Hepatic stellate cell (primary cell): Measurements from ENCODE around the gene TPD52L1.
"Not testable (repeated sequence)": the region's sequence is repeated elsewhere in the genome, so short reads cannot be mapped to it uniquely, and the experiment has no call there.

Experiments
- DNase-seq: peaks from one replicate; pipeline ENCODE4 v3.0.0; 2011; ENCODE audit warnings: low spot score

TPD52L1 gene, protein sequence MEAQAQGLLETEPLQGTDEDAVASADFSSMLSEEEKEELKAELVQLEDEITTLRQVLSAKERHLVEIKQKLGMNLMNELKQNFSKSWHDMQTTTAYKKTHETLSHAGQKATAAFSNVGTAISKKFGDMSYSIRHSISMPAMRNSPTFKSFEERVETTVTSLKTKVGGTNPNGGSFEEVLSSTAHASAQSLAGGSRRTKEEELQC

DNA sequence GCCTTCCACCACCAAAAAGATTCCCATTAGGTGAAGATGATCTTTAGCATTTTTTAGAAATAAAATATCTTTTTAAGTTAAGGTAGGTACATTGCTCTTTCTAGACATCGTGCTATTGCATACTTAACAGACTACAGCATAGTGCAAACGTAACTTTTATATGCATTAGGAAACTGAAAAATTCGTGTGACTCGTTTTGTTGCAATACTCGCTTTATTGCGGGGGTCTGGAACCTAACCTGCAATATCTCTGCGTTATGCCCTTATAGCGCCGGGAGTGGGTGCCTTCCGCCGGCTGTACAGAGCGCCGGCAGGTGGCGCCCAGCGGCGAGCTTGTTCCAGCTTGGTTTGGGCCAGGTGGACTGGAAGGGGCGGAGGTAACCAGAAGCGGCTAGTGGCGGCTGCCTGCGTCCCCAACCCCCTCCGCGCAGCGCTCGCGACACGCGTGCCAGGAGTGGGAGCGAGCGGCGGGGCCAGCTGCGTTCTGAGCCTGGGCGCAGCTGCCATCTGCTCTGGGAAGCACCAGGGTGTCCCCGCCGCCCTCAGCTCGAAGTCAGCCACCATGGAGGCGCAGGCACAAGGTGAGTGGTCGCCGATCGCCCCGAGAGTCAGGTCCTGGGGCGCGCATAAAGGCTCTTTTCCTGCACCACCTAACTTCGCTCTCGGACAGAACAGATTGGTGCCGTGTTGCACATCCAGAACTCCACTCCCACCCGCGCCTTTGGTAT, at the start of gene TPD52L1:
TPD52L1 (plus strand) TSS at position 383 of the 727 bp plus-strand sequence; CDS start at position 562, 179 bp downstream.
- peak; percentile 63 for DNase-seq

DNA sequence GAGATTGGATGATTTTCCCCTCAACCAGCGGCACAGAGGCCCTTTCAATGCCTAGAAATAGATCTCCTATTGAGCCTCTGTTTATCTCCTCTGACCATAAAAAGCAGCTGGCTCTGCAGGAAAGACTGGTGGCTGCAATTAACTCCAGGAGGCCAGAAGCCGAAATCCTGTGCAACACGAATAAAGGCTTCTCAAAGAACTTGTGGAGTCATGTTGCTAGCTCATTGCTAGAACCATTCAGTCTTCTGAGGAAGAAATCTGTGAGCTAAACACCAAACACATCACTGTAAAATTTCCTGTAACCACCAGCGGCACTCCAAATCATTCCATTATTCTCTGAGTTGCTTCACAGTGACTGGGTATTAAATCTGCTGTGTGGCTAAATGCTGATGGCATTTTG, 49.1 kb upstream of the TPD52L1 start:
- no peak for DNase-seq

DNA sequence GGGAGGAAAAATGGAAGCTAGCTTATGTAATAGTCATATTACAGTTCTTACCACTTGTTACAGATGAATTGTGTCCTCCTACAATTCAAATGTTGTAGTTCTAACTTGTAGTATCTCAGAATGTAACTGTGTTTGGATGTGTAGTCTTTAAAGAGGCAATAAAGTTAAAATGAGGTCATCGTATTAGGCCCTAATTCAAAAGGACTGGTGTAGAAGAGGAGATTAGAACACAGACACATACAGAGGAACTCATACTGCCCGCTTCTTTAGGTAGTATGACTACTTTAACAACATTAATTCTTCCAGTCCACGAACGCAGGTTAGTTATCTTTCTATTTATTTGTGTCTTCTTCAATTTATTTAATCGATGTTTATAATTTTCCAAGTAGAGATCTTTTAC, 46.5 kb upstream of the TPD52L1 start:
- DNase-seq, result no peak

DNA sequence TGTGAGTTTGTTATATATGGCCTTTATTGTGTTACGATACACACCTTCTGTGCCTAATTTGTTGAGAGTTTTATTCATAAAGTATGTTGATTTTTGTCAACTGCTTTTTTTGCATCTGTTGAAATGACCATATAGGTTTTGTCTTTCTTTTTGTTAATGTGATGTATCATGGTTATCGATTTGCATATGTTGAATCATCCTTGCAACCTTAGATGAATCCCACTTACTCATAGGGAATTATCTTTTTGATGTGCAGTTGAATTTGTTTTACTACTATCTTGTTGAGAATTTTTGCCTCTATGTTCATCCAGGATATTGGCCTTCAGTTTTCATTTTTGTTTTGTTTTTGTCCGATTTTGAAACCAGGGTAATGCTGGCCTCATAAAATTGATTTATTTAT, 45.7 kb upstream of the TPD52L1 start:
- DNase-seq, result no peak

DNA sequence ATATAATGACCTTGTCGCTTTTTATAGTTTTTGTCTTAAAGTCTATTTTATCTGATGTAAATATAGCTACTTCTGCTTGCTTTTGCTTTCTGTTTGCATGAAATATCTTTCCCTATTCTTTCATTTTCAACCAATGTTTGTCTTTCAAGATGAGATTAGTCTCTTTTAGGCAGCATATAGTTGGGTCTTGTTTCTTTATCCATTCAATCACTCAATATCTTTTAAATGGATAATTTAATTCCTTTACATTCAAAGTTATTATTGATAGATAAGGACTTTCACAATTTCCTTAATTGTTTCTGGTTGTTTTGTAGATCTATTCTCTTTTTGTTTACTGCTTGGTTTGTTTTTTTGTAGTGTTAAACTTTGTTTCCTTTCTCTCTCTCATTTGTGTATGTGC, 43.5 kb upstream of the TPD52L1 start:
- DNase-seq, result no peak

DNA sequence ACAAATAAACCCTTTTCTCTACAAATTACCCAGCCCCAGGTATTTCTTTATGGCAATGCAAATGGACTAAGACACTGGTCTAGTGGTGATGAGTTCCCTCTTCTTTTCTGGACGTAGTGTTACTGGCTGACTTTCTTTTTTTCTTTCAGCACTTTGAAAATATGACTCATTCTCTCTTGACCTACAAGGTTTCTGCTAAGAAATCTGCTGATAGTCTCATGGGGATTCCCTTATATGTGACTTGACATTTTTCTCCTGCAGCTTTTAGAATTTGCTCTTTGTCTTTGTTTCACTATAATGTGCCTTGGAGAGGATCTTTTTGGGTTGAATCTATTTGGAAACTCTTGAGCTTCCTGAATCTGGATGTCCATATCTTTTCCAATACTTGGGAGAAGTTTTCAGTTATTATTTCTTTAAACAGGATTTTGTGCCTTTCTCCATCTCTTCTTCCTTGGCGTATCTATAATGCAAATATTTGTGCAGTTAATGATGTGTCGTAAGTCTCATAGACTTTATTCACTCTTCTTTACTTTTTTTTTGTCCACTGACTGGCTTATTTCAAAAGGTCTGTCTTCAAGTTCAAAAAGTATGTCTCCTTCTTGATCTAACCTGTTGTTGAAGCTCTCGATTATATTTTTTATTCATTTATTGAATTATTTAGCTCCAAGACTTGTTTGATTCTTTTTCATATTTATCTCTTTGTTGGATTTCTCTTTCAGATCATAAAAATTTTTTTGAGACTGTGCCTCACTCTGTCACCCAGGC, 42.2 kb upstream of the TPD52L1 start:
- DNase-seq, result no peak

DNA sequence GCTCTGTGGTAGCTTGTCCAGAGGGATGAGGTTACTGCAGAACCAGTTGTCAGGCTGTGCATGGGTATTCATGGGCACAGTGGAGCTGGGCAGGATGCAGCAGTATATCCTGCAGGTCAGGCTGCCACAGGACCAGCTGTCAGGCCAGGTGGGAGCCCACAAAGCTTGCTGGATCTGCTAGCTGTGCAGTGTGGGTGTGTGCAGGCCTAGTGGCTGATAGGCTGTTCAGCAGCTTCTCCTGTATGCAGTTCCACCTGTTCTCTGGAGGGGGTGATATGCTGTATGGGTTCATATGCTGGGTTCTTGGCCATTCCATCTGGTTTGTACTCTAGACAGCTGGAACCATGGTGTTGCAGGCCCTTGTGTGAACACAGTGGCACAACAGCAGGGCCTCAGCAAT, 40.6 kb upstream of the TPD52L1 start:
- DNase-seq, result no peak

DNA sequence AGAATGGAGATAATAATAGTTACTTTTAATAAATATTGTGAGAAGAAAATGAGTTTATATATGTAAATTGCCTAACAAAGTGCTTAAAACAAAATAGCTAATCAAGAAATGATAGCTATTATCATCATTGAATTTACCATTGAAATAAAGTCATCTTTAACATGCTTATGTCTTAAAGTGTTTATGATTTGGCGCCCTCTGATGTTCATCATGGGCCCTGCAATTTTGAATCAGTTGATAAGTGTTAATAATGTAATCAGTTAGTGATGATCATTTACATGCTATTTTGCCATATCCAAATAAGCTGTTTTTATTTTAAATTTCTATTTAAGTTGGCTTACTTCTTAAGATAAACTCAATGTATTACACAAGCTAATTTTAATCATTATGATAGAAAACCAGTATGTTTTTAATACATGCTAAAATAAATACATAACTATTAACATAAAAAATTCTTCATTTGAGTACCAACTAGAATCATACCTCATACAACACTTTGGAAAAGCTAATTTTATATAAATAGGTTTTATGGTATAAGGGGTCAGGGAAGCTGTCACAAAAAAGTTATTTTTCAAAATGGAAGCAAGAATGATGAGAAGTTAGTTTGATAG, 39.2 kb upstream of the TPD52L1 start:
- no peak for DNase-seq

DNA sequence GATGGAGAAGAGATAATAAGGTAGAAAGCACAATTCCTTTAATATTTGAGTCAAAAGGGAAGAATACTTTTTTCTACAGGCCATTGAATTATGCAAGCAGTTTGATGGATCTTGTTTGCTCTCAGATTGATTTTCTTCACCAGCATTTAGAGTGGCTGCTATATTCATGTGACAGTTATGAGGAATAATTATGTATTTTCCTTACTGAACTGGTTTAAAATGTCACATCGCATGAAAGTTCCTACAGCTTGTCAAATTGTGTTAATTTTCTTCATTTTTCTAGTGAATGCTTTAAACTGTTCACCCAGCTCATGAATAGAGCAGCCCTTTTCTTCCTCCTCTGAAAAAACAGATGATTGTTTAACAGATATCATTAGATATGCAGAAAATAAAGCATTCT, 37.4 kb upstream of the TPD52L1 start:
- DNase-seq, result no peak

DNA sequence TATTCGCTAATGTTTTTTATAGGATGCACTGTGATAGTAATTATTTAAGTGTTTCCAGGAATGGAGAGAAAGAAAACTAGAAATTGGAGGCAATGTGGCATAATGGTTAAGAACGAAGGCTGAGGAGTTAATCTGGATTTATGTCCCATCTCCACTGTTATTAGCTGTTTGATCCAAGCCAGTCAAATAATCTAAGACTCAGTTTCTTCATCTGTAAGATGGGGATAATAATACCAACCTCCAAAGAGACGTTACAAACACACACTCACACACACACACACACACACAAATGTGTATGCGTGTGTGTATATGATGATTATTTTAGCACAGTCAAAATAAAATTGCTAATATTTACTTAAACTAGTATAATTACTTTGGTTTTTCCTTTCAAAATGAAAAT, 36.9 kb upstream of the TPD52L1 start:
- no peak for DNase-seq

DNA sequence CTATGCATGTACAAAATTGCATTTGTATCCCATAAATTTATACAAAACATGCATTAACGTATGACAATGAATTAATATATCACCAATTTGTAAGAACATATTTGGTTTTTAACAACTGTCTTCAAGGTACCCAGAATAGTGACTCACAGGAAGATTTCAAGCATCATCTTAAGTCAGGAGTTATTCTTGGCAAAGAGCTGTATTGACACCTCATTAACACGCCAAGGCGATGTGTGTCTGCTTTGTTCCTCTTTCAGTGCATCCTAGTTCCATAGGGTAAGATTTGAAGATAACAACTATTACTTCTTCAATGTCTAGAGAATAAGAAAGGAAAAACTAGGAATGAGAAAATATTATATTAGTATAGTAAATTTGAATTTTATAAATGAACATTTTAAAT, 35.8 kb upstream of the TPD52L1 start:
- DNase-seq, result no peak

DNA sequence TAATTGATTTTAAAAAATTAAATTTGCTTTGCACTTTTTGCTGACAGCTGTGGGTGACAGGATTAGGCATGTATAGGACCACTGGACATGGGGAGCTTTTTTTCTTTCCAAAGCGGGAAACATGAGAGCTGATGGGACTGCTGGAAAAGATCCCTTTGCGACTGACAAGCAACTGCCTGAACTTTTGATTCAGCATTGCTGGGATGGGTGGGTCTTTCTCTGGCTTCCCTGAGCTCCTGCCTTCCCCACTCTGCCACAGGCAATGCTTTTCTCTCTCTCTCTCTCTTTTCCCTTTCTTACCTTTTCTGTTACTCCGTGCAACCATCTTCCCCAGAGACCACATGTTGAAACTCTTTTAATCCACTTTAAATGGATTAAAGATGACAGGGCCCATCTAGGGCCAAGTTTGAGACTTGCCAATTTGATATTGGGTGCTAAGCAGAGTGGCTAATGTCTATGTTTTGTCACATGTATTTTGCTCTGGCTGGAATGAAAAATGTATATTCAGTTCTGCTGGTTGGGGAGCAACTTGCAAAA, 33.5 kb upstream of the TPD52L1 start:
- DNase-seq, result no peak

DNA sequence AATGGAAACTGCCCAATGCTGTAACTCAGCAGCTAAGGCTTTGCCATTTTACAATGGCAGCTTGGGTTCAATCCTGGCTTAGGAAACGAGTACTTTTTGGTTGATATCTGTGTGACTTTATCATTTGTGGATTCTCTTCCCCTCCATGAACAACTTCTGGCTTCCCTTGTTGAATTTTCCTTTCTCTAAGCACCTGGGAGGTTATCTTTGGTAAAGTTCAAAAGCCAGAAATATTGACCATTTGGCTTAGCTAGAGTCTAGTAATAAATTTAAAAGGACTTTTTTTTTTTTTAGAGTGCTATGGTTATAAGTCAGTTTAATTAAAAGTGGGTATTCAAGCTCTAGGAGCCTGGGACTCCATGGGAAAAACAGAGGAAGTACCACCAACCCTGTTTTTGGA, 31.7 kb upstream of the TPD52L1 start:
- DNase-seq, result no peak

DNA sequence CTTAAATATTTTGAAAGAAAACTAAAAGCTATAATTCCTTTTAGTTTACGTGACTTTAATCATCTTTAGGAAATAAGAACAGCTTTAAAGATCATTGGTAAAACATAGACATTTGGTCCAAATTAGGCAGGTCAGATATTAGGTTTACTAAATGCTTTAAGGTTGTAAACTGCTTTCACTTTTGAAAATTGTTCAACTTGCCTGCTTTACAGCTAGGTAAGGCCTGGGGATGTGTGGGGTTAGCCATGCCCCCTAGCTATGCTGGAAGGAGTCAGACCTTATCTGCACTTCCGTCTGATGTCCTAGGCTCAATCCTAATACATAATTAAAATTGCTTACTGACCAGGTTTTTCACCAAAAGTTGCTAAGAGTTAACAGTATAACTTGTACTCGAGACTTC, 30.5 kb upstream of the TPD52L1 start:
- DNase-seq, result no peak

DNA sequence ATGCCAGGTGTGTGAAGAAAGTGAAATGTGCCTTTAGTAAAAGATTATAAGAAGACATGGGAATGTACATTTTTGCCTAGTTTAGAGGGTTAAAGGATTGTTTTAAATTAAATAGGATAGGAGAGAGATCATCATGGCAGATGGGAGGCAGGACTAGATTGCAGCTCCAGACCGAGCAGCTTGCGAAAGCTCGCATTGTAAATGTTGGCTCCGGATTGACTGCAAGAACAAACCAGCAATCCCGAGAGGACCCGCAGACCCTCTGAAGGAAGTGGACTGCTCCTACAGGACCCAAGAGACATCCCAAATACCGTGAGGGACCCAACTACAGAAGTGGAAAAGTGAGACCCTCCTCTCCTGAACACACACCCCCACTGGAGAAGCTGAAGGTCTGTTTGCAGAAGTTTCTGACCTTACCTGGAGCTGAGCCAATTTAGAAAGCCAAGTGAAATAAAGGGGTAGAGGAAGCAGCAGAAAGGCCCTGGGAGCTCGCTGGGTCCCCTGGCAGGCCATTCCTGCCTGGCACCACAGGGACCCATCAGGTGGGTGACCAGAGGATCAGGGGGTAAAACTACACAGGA, 30.0 kb upstream of the TPD52L1 start:
- DNase-seq, result no peak

DNA sequence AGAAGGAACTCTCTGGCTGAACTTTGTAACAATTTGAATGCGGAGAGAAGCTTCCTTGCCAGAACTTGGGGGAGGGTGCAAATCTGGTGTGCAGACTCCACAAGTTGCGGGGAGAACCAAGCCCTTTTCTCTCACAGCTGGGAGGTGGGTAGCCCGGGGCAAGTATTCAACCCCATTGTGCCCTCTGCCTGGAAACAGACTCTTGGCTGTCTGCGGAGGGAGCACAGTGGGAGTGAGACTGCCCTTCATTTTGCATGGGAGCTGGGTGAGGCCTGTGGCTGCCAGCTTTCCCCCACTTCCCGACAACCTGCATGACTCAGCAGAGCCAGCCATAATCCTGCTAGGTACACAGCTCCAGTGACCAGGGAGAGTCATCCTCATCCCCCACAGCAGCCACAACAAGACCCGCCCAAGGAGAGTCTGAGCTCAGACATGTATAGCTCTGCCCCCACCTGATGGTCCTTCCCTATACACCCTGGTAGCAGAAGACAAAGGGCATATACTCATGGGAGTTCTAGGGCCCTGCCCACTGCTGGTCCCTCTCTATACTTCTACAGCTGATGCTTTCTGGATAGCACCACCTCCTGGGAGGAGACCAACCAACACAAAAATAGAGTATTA, 29.4 kb upstream of the TPD52L1 start:
- no peak for DNase-seq

DNA sequence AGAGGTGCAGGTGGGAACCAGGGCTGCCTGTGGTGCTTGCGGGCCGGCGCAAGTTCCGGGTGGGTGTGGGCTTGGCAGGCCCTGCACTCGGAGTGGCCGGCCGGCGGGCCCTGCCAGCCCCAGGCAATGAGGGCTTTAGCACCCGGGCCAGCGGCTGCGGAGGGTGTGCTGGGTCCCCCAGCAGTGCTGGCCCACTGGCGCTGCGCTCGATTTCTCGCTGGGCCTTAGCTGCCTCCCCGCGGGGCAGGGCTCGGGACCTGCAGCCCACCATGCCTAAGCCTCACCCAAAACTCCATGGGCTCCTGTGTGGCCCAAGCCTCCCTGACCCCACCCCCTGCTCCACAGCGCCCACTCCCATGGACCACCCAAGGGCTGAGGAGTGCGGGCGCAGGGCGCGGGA, 27.7 kb upstream of the TPD52L1 start:
- DNase-seq, result not testable (repeated sequence)

DNA sequence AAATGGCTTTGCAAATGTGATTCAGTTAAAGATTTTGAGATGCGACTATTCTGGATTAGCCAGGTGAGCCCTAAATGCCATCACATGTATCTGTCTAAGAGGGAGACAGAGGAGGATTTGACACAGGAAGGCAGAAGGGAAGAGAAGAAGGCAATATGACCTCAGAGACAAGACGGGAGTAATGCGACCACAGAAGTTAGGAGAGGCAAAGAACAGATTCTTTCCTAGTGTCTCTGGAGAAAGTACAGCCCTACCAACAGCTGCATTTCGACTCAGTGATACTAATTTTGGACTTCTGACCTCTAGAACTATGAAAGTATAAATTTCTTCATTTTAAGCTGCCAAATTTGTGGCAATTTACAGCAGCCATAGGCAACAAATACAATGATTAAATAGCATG, 24.2 kb upstream of the TPD52L1 start:
- no peak for DNase-seq

DNA sequence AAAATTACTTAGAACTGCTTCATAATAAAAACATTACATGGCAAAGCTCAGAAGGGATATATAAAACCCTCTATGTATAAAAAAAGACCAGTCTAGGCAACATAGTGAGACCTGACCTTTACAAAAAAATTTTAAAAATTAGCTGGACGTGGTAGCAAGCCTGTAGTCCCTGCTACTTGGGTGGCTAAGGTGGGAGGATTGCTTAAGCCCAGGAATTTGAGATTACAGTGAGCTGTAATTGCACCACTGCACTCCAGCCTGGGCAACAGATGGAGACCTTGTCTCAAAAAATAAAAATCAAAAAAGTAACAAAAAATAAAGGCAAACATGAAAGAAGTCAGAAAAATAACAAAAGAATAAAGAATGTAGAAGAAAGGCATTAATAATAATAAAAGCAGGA, 21.5 kb upstream of the TPD52L1 start:
- DNase-seq, result no peak

DNA sequence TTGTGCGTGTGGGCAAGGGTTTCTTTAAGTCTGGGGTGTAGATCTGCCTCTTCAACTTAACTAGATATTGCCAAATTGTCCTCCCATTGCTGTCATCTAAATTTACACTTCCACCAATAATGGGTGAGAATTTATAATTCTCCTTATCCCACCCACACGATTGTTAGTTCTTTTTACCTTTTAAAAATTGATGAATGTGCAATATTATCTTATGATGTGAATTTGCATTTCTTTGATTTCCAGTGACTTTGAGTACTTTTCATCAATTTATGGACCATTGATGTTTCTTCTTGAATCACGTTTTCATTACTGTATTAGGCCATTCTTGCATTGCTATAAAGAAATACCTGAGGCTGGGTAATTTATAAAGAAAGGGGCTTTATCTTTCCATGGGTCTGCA, 17.2 kb upstream of the TPD52L1 start:
- DNase-seq, result no peak

DNA sequence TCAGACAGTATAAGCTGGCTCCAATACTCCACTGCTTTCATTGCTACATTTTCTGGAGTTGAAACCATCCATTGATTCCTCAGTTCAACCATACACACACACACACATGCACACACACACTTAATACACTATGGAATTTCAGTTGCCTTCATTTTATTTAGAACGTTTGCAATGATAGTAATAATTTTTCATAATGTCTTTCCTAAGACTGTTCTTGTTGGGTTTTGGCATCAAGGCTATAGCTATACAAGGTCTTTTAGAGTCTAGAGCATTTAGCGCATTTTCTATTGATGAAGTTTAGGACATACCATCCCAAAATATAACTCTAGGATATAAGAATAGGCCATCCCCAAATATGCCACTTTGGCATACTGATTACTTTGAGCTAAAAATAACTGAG, 15.5 kb upstream of the TPD52L1 start:
- DNase-seq, result no peak

DNA sequence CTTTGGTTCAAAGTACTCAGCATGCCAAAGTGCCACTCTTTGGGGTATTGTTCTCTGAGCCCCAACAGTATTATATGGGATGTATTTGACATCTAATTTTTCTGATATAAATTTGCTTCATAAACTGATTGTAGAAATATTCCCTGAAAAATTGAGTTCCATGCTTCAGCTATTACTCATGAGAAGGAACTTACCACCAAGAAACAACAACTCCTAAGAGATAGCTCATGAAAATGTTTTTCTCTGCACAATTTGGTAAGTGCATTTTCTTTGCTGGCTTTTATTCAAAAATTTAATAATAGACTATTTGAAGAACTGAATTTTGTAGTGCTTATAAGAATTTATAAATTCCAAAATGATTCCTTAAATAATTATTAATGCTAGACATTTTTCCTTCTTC, 12.8 kb upstream of the TPD52L1 start:
- peak; percentile 48 for DNase-seq
